ENCODE results near the gene IGF2BP2. TPM values are rescaled to one million over a fixed set of nuclear protein-coding genes. Genes with fewer than 3 reads are reported as not detected.

IGF2BP2 gene
- total and polyA plus RNA-seq, 7 donors = 1.1 to 5.6 (median 2.3) TPM

- 91 to 98% (median 95%) methylated on average over 2 of the region's 2 CpGs for WGBS, 3 donors
- Histone ChIP-seq H3K9me3 (no peaks in the 10 kb centered on the region), H3K4me1 (no peaks in the 10 kb centered on the region), H3K36me3 (ENCODE audit: insufficient read depth in 1 of 2, low read depth in 1 of 2) (peaks cover 0 to under 1% of the 10 kb centered on the region in 2 donors), H3K4me3 (no peak overlapping the region), H3K27me3 (ENCODE audit: insufficient read depth in 3 of 3, low read length in 2 of 3) (no peaks in the 10 kb centered on the region), H3K27ac (no peak overlapping the region)
- TF ChIP-seq CTCF (IDR thresholded peaks at IDR 0.05) = no peak
- no peak for ATAC-seq
- intact Hi-C loops (cut with DNase I) = no loop called here
- no peak for DNase-seq
Observed at GRCh38 chr3:185691622-185692021, 133.2 kb downstream of the IGF2BP2 start.

- Histone ChIP-seq H3K4me3 (no peak overlapping the region), H3K36me3 (ENCODE audit: insufficient read depth in 1 of 2, low read depth in 1 of 2) (peaks cover 0 to 3% of the 10 kb centered on the region in 2 donors), H3K27me3 (ENCODE audit: insufficient read depth in 3 of 3, low read length in 2 of 3) (no peaks in the 10 kb centered on the region), H3K9me3 (no peaks in the 10 kb centered on the region), H3K27ac (no peak overlapping the region), H3K4me1 (no peaks in the 10 kb centered on the region)
- whole genome bisulfite sequencing, 3 donors = 65 to 71% (median 71%) methylated on average over 6 of the region's 6 CpGs
- ATAC-seq = no peak
- no peak for TF ChIP-seq CTCF (IDR thresholded peaks at IDR 0.05)
- no peak for DNase-seq
- intact Hi-C loops (cut with DNase I) = no loop called here
Observed at GRCh38 chr3:185687271-185687878, 137.5 kb downstream of the IGF2BP2 start.

- Histone ChIP-seq H3K27ac (no peak overlapping the region), H3K9me3 (no peaks in the 10 kb centered on the region), H3K27me3 (ENCODE audit: insufficient read depth in 3 of 3, low read length in 2 of 3) (no peaks in the 10 kb centered on the region), H3K4me1 (no peaks in the 10 kb centered on the region), H3K36me3 (ENCODE audit: insufficient read depth in 1 of 2, low read depth in 1 of 2) (peaks cover 0 to 3% of the 10 kb centered on the region in 2 donors), H3K4me3 (no peak overlapping the region)
- no peak for TF ChIP-seq CTCF (IDR thresholded peaks at IDR 0.05)
- intact Hi-C loops (cut with DNase I) = no loop called here
- DNase-seq = no peak
- no peak for ATAC-seq
- WGBS, 3 donors = 87 to 88% (median 87%) methylated on average over 9 of the region's 9 CpGs
Observed at GRCh38 chr3:185685231-185686035, 139.4 kb downstream of the IGF2BP2 start.

- DNase-seq = no peak
- no peaks in the 10 kb centered on the region for H3K36me3 ChIP-seq (ENCODE audit: insufficient read depth in 1 of 2, low read depth in 1 of 2)
- intact Hi-C loops (cut with DNase I) = no loop called here
- H3K4me3 ChIP-seq = no peak overlapping the region
- no peak overlapping the region for H3K27ac ChIP-seq
- WGBS, 3 donors = 24 to 35% (median 29%) methylated on average over 4 of the region's 4 CpGs
- H3K4me1 ChIP-seq = no peaks in the 10 kb centered on the region
- no peaks in the 10 kb centered on the region for H3K9me3 ChIP-seq
- no peak for ATAC-seq
- H3K27me3 ChIP-seq (ENCODE audit: insufficient read depth in 3 of 3, low read length in 2 of 3) = no peaks in the 10 kb centered on the region
- no peak for TF ChIP-seq CTCF (IDR thresholded peaks at IDR 0.05)
Observed at GRCh38 chr3:185680231-185680630, 144.6 kb downstream of the IGF2BP2 start.
